HG02759 (cell line): ENCODE data around the gene INPP5J.
A peak's percentile ranks its signal among the peaks of the same experiment; 100 is the strongest.
"Not testable (repeated sequence)": the region's sequence is repeated elsewhere in the genome, so short reads cannot be mapped to it uniquely, and the experiment has no call there.

Source experiments
- ATAC-seq: cut with Tn5 transposase; IDR thresholded peaks from one replicate; pipeline ENCODE4 v1.9.1; 2021; ENCODE audit warnings: mild to moderate bottlenecking, moderate library complexity; ENCODE audit not compliant: unreplicated experiment

INPP5J gene, protein sequence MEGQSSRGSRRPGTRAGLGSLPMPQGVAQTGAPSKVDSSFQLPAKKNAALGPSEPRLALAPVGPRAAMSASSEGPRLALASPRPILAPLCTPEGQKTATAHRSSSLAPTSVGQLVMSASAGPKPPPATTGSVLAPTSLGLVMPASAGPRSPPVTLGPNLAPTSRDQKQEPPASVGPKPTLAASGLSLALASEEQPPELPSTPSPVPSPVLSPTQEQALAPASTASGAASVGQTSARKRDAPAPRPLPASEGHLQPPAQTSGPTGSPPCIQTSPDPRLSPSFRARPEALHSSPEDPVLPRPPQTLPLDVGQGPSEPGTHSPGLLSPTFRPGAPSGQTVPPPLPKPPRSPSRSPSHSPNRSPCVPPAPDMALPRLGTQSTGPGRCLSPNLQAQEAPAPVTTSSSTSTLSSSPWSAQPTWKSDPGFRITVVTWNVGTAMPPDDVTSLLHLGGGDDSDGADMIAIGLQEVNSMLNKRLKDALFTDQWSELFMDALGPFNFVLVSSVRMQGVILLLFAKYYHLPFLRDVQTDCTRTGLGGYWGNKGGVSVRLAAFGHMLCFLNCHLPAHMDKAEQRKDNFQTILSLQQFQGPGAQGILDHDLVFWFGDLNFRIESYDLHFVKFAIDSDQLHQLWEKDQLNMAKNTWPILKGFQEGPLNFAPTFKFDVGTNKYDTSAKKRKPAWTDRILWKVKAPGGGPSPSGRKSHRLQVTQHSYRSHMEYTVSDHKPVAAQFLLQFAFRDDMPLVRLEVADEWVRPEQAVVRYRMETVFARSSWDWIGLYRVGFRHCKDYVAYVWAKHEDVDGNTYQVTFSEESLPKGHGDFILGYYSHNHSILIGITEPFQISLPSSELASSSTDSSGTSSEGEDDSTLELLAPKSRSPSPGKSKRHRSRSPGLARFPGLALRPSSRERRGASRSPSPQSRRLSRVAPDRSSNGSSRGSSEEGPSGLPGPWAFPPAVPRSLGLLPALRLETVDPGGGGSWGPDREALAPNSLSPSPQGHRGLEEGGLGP

DNA sequence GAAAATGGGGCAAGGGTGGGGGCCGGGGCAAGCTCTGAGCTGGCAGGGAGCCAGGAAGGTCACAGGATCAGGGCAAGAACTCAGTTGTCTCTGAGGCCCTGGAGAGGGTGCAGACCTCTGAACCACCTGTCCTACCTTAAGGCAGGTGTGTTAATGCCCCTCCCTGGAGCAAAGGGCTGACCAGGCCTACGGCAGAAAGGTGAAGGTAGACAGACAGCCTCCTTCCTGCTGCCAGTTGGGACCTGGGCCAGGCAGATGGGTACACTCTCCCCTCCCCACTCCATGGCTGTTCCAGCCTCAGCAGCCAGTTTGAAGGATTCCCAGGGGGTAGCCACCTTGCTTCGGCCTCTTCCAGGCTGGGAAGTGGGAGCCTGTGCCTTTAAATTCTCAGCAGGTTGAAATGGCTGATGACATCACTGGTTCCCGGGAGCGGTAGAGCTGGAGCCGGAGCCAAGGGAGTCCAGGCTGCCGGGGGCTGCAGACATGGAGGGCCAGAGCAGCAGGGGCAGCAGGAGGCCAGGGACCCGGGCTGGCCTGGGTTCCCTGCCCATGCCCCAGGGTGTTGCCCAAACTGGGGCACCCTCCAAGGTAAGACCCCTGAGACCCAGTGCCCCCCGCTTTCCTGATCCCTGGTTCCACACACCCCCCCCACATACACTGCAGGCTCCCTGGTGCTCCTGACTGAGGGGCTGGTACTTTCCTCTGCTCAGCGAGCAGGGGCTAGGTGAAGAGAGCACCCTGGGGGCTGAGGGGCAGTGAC lies at the start of gene INPP5J:
INPP5J (plus strand) TSS at position 435 of the 760 bp plus-strand sequence; CDS start at position 484, 49 bp downstream.
- no peak for ATAC-seq

DNA sequence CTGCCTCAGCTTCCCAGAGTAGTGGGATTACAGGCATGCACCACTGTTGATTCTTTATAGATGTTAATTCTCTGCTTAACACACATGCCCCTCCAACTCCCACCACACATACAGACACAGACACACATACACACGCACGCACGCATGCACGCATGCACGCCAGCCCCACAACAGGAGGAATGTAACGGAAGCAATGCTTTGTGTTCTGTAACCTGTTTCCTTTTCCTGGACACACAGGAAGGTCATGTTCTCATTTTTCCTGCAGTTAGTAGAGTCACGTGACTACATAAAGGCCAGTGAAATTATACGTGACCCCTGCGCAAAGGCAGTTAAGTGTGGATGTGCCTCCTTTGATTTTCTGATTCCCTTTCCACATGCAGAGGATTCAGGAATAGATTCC lies 49.6 kb upstream of the INPP5J start:
- ATAC-seq: not testable (repeated sequence)

- ATAC-seq: not testable (repeated sequence)
Observed at GRCh38 chr22:31073545-31074145, 49.1 kb upstream of the INPP5J start.

DNA sequence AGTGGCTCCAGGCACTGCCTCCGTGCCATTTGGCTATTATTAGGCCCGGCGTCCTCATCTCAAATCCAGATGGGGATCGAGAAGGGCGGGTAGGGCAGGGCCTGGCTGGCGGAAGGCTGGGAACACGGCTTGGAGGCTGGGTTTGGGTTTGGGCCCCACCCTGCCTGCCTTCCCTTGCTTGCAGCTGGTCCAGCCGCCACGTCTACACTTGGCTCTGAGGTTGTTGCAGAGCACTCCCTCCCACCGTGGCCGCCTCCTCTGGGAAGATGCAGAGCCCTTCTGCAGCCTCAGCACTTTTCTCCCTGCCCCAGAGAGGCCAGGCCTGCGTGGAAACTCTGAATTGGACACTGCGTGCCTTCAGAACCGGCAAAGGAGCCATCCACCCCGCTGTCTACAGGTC lies 46.8 kb upstream of the INPP5J start:
- ATAC-seq: no peak

DNA sequence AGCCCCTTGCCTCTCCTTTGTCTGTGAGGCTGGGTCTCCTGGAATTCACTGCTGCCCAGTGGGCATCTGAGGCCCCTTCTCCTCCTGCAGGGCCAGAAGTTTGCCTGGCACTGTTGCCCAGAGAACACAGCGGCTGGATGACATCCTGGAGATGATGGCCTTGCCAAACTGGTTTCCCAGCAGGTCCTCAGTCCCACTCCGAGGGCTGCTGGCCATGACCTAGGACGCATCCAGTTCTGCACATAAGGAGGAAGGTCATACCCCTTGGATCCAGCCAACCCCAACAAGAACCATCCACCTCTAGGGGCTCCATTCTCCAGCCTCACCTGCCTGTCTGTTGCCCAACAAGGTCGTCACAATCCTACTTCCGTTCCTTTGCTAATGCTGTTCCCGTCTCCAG lies 45.1 kb upstream of the INPP5J start:
- ATAC-seq: no peak

GRCh38 chr22:31078389-31078788 lies 44.4 kb upstream of the INPP5J start:
- not testable (repeated sequence) for ATAC-seq

DNA sequence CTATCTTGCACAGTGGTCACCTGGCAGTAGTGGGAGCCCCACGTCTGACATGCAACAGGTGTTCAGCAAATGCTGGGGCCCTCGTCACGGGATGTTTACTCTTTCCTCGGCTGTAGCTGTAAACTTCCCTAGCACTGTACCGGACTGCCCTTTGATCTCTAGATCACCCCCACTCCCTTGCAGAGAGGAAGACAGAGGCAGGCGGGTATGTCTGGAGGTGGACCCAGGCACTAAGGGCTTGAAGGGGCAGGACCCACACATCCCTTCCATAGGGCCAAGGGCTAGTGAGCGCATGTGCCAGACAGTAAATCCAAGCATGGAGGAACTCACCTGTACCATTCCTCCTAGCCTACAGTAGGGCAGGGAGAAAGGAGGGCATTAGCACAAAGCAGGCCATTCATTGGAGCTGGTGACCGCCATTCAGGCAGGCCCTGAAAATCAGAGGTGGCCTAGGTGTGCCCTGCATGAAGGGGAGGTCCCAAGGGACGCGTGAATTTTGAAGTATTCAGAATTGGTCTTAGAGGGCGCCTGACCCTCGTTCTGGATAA lies 43.6 kb upstream of the INPP5J start:
- ATAC-seq: no peak

DNA sequence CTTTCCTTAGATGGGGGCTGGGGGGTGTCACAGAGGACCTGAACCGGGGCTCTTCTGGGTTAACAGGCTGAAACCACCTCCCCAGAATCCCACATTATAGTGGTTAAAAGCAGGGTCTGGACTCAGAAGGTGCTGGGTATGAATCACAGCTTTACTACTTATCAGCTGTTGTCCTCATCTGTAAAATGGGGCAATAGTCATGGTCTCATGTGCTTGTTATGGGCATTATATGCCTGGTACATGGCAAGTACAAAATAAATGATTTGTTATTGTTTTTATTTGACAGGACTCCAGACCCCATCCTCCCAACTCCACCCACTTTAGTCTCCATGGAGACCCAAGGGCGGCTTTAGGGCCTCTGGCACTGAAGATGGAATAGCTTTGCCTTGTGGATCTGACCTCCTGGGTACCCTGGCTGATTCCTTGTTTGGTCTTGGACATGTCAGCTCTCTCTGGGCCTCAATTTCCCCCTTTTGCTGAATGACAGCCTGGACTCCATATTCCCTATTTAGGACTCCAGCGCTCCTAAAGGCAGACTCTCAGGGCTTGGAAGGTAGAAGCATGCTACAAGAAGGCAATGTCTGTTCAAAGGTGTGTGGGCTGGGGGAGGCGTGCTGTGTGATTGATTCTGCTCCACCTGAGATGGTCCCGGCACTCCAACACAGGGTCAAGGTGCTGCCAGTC lies 42.5 kb upstream of the INPP5J start:
- ATAC-seq: no peak

DNA sequence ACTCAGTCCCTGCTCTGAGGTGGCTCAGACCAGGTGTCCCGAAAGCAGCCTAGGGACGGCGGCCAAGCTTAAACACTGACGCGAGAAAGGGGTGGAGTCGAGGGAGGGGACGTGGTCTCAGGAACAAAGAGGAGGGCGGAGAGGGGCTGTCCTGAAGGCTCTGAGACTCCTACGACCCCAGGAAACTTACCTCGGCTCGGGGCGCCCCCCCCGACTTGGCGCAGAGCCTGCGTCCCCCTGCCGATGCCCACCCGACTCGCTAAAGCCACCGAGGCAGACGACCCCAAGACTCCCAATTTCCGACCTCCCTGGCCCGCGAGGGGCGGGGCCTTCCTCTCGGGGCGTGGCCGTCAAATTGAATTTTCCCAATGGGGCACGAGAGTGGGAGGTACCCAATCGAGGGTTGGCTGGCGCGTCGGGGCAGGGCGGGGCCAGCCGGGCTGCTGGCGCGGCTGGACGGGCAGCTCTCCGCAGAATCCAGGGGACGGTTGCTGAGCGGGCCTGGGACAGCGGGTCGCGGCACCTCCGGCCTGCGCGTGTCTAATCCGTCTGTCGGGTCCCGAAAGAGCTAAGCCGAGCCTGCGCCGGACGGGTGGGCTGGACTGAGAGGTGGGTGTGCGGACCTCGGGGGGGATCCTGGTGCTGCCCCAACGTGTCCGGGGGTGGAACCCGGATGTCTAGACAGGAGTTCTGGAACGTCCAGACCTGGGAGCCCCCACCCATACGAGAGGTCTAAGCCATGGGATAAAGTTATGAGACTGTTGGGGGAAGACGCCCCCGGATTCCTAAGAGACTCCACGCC lies 41.7 kb upstream of the INPP5J start, which contains the start of gene SMTN:
SMTN (plus strand) TSS at position 471 of the 802 bp plus-strand sequence. CDS start 1,941 bp downstream, outside the sequence.
- ATAC-seq: peak; percentile 61

- no peak for ATAC-seq
Observed at GRCh38 chr22:31081963-31082605, 40.7 kb upstream of the INPP5J start.

GRCh38 chr22:31082606-31083376 lies 40.0 kb upstream of the INPP5J start:
- ATAC-seq: no peak

GRCh38 chr22:31083377-31083768 lies 39.4 kb upstream of the INPP5J start:
- no peak for ATAC-seq

- ATAC-seq: no peak
Observed at GRCh38 chr22:31083923-31084810, 38.6 kb upstream of the INPP5J start.

DNA sequence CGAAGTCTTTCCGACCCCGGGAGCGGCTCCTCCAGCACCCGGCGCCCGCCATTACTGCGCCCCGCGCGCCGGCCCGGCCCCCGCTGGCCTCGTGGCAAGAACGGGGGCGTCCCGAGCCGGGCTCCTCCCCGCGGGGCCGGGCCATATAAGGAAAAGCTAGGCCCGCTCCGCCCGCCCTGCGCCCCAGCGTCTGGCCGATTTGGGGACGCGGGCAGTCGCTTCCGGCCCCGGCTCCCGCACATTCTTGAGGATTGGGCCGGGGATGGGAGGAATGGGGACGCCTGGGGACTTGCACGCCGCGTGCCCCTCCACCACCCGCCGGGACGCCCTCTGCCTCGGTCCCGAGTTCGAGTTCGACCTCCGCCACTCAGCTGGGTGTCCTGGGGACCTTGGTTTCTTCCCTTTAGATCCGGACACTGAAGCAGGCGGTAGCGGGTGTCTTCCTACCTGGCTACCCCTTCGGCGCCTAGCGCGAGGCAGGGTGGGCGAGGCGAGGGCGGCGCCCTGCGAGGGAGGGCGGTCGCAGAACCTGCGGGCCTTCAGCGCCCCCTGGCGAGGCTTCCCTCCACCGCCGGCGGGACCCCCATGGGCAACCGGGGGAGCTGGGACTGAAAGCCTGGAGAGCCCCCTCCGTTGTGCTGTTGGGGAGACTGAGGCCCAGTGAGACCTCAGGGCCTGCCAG lies 37.8 kb upstream of the INPP5J start:
- peak; percentile 71 for ATAC-seq

GRCh38 chr22:31085493-31085824 lies 37.3 kb upstream of the INPP5J start:
- ATAC-seq: no peak

DNA sequence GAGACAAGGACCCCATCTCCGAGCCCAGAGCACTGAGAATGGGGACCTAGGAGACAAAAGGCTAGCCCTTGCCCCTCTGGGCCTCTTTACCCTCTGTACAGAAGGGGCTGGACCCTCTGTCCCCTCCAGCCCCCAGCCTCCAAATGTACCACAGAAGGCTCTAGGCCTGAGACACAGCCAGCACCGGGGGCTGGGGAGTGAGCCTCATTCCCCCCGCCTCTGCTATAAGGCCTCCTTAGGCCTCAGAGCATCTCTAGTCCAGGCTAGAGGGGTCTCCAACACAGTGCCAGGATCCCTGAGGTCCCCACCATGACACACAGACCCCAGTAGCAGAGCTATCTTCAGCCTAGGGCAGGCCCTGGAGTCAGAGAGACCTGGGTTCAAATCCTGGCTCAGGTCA lies 36.8 kb upstream of the INPP5J start:
- ATAC-seq: no peak
